Panc1 (cell line): Measurements from ENCODE around the gene RIC8A.
"Not testable (repeated sequence)": the region's sequence is repeated elsewhere in the genome, so short reads cannot be mapped to it uniquely, and the experiment has no call there.

Source experiments
- POLR2AphosphoS5 ChIP-seq: IDR thresholded peaks from 2 replicates; pipeline ENCODE4 v1.6.1; 2012; ENCODE audit warnings: mild to moderate bottlenecking, low read depth, low read length, moderate library complexity
- SIN3A ChIP-seq: IDR thresholded peaks from 2 replicates; pipeline ENCODE4 v1.6.1; 2012; ENCODE audit warnings: low read depth, mild to moderate bottlenecking, low read length, moderate library complexity, borderline replicate concordance; ENCODE audit not compliant: insufficient read depth
- TCF7L2 ChIP-seq: IDR thresholded peaks from 2 replicates; pipeline ENCODE4 v1.6.1; 2011; ENCODE audit warnings: mild to moderate bottlenecking, low read depth, low read length, inconsistent platforms
- TF ChIP-seq, protein P1 (sequence below): fragments of 450-650 bp; IDR thresholded peaks from 2 replicates; pipeline ENCODE4 v1.5.1; 2017; ENCODE audit warnings: mild to moderate bottlenecking
- TF ChIP-seq, protein P2 (sequence below), 2 experiments: IDR thresholded peaks; 2 replicates each; pipeline ENCODE4 v1.6.1; 2011 to 2012; ENCODE audit warnings: low read depth in 2 of 2, control low read depth in 1 of 2, low read length in 1 of 2, mild to moderate bottlenecking in 1 of 2, moderate library complexity in 1 of 2; ENCODE audit not compliant: insufficient read depth in 1 of 2

DNA sequence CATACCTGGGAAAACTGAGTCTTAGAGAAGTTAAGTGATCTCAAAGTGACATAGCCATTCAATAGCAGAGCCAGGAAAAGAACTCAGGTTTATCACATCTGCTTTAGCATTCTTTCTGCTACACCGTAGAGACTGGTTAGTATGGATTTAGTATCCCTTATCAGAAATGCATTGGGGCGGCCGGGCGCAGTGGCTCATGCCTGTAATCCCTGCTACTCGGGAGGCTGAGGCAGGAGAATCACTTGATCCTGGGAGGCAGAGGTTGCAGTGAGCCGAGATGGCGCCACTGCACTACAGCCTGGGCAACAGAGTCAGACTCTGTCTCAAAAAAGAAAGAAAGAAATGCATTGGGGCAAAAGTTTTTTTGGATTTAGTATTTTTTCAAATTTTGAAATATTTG lies 30.8 kb downstream of the RIC8A start:
- TF ChIP-seq, protein P1, sequence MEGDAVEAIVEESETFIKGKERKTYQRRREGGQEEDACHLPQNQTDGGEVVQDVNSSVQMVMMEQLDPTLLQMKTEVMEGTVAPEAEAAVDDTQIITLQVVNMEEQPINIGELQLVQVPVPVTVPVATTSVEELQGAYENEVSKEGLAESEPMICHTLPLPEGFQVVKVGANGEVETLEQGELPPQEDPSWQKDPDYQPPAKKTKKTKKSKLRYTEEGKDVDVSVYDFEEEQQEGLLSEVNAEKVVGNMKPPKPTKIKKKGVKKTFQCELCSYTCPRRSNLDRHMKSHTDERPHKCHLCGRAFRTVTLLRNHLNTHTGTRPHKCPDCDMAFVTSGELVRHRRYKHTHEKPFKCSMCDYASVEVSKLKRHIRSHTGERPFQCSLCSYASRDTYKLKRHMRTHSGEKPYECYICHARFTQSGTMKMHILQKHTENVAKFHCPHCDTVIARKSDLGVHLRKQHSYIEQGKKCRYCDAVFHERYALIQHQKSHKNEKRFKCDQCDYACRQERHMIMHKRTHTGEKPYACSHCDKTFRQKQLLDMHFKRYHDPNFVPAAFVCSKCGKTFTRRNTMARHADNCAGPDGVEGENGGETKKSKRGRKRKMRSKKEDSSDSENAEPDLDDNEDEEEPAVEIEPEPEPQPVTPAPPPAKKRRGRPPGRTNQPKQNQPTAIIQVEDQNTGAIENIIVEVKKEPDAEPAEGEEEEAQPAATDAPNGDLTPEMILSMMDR: not testable (repeated sequence)
- not testable (repeated sequence) for TF ChIP-seq POLR2AphosphoS5, TCF7L2, SIN3A
- TF ChIP-seq, protein P2, sequence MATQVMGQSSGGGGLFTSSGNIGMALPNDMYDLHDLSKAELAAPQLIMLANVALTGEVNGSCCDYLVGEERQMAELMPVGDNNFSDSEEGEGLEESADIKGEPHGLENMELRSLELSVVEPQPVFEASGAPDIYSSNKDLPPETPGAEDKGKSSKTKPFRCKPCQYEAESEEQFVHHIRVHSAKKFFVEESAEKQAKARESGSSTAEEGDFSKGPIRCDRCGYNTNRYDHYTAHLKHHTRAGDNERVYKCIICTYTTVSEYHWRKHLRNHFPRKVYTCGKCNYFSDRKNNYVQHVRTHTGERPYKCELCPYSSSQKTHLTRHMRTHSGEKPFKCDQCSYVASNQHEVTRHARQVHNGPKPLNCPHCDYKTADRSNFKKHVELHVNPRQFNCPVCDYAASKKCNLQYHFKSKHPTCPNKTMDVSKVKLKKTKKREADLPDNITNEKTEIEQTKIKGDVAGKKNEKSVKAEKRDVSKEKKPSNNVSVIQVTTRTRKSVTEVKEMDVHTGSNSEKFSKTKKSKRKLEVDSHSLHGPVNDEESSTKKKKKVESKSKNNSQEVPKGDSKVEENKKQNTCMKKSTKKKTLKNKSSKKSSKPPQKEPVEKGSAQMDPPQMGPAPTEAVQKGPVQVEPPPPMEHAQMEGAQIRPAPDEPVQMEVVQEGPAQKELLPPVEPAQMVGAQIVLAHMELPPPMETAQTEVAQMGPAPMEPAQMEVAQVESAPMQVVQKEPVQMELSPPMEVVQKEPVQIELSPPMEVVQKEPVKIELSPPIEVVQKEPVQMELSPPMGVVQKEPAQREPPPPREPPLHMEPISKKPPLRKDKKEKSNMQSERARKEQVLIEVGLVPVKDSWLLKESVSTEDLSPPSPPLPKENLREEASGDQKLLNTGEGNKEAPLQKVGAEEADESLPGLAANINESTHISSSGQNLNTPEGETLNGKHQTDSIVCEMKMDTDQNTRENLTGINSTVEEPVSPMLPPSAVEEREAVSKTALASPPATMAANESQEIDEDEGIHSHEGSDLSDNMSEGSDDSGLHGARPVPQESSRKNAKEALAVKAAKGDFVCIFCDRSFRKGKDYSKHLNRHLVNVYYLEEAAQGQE (IDR thresholded peaks at IDR 0.05; ENCODE audit: insufficient read depth in 1 of 2, low read depth in 2 of 2, low read length in 1 of 2): not testable (repeated sequence)
